AG04450 (cell line): ENCODE results near the gene PRDX6. TPM values are rescaled to one million over a fixed set of nuclear protein-coding genes. Genes with fewer than 3 reads are reported as not detected.

Source experiments
- CTCF ChIA-PET: fragments of 300-600, 350-600 bp; formaldehyde crosslinking; extraction: SDS; loops from one replicate; lab custom pipeline; 2022; ENCODE audit warnings: antibody characterized with exemption, inconsistent platforms; lab: Charles Lee
- POLR2A ChIA-PET: fragments of 350-600 bp; formaldehyde crosslinking; extraction: SDS; loops from one replicate; lab custom pipeline; 2021; ENCODE audit warnings: antibody characterized with exemption, inconsistent platforms; lab: Yijun Ruan, JAX
- DNase-seq: peaks from one replicate; pipeline ENCODE4 v3.0.0-alpha.2; 2011; ENCODE audit warnings: low read depth, low spot score
- H3K27ac ChIP-seq: one replicate; pipeline ENCODE4 v1.5.1; 2012; ENCODE audit warnings: low read depth, low read length, control low read depth
- H3K27me3 ChIP-seq: one replicate; pipeline ENCODE4 v1.6.0; 2012; ENCODE audit warnings: low read length; ENCODE audit not compliant: control insufficient read depth, insufficient read depth
- H3K4me3 ChIP-seq: 2 replicates; pipeline ENCODE4 v1.5.1; 2011; ENCODE audit warnings: mild to moderate bottlenecking, low read depth, low read length, control low read depth
- H3K9me3 ChIP-seq: 2 replicates; pipeline ENCODE4 v1.5.1; 2012; ENCODE audit warnings: low read length; ENCODE audit not compliant: control insufficient read depth, insufficient read depth
- CTCF ChIP-seq: IDR thresholded peaks from 2 replicates; pipeline ENCODE4 v1.5.1; 2011; ENCODE audit warnings: low read depth, low read length, control low read depth, inconsistent platforms
- polyA plus RNA-seq: library from polyadenylated mRNA; depleted of rRNA; stranded (reverse); fragments of >200 nt; gene quantifications from 2 replicates; pipeline ENCODE4 v1.2.3, GENCODE V29; 2011

The PRDX6 gene
- polyA plus RNA-seq, 1 experiment, result 545 TPM

DNA sequence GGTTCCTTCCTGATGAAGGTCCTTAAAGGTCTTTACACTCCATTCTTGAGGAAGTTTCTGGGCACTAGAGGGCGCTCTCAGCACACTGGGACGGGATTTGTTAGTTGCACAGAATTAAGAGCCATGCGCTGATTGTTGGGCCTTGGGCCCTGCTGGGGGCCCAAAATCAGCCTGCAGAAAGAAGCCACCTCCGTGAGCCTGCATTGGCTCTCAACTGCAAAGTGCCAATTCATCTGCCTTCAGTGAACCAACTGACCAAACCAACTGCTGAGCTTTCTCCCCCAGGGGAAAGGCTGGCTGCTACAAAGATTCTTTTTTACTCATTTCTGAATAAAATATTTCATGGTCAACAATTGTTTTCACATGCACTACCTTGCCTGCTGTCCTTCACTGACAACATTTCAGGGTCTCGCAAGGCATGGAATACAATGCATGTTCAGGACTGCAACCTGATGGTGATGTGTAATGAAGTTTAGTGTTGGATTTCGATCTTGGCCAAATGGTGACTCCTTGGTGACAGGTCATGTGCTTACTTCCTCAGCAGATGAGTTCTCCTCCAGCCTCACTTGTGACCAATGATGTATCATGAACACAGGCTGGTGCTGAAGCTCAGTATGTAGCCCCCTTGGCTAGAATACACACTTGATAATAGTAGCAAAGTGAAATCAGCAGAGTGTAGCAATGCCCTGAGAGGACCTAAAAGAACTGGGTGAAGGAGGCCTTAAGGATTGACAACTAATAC is 45.7 kb upstream of the PRDX6 start:
- DNase-seq, result peak; percentile 76
- ChIA-PET CTCF (interaction anchor here (0.7 to 4.0 kb wide), 27 partner anchors 8 to 787 kb away, joined by 3 to 34 read pairs (median 4); partner anchors contain the start of genes CENPL, DARS2 and PRDX6), POLR2A (no interaction called here)
- Histone ChIP-seq H3K27me3 (no peaks in the 10 kb centered on the region), H3K9me3 (no peaks in the 10 kb centered on the region), H3K4me3 (no peak overlapping the region), H3K27ac (no peak overlapping the region)
- peak; percentile 97 for TF ChIP-seq CTCF

- no peak for TF ChIP-seq CTCF
- Histone ChIP-seq H3K9me3 (no peaks in the 10 kb centered on the region), H3K27me3 (no peaks in the 10 kb centered on the region), H3K4me3 (no peak overlapping the region), H3K27ac (no peak overlapping the region)
- DNase-seq, result no peak
- POLR2A ChIA-PET, result no interaction called here
- CTCF ChIA-PET, result interaction anchor here (3.1 to 3.4 kb wide), 2 partner anchors 41 to 393 kb away, joined by 19 to 33 read pairs; partner anchors contain the start of genes CENPL and DARS2
These were observed 44.8 kb upstream of the PRDX6 start for GRCh38 chr1:173432331-173432730.

DNA sequence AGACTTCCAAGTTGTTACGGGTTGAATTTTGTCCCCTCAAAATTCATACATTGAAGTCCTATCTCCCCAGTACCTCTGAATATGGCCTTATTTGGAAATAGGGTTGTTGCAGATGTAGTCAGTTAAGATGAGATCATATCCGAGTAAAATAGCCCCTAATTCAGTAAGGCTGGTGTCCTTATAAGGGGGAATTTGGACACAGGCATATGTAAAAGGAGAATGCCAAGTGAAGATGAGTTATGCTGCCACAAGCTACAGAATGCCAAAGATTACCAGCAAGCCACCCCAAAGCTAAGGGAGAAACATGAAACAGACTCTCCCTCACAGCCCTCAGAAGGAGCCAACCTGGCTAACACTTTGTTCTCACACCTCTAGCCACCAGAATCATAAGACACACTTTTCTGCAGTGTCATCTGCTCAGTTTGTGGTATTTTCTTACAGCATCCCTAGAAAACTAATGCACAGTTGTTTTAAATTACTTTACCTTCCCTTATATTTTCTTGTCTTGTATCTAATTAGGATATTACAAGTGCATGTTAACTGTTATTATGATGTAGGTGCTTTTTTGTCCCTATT is 43.3 kb upstream of the PRDX6 start:
- Histone ChIP-seq H3K27ac (no peak overlapping the region), H3K27me3 (no peaks in the 10 kb centered on the region), H3K4me3 (no peak overlapping the region), H3K9me3 (no peaks in the 10 kb centered on the region)
- DNase-seq, result no peak
- POLR2A ChIA-PET, result no interaction called here
- TF ChIP-seq CTCF, result no peak
- CTCF ChIA-PET, result no interaction called here

DNA sequence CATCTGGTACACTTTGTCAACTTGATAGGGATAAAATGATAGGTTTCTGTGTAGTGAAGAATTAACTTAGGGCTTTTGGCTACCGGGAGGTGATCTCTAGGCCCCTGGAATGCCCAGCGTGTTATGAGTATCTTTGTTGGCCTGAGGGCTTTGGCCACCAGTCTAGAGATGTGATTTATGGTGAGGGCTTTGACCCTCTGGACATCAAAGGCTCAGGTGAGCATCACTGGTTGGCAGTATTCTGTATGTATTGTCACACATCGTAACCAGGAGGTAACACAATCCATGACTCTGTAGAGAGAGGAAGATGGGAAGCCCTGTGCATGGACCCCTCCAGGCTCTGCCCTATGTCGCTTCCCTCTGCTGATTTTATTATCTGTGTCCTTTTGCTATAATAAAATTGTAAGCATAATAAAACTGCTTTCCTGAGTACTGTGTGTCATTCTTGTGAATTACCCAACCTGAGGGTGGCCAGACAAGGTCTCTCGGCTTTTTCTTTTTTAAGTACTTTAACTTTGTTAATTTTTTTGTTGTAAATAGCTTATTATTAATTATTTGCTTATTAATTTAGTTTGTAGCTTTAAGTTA is 40.2 kb upstream of the PRDX6 start:
- POLR2A ChIA-PET, result no interaction called here
- Histone ChIP-seq H3K9me3 (no peaks in the 10 kb centered on the region), H3K27me3 (no peaks in the 10 kb centered on the region), H3K4me3 (no peak overlapping the region), H3K27ac (no peak overlapping the region)
- TF ChIP-seq CTCF, result no peak
- no peak for DNase-seq
- CTCF ChIA-PET, result no interaction called here

GRCh38 chr1:173438675-173439074 is 38.5 kb upstream of the PRDX6 start:
- TF ChIP-seq CTCF, result no peak
- POLR2A ChIA-PET, result interaction anchor here (1.1 kb wide), 1 partner anchor 16 kb away, joined by 3 read pairs; no protein-coding TSS in a partner anchor
- no peaks in the 10 kb centered on the region for H3K27me3 ChIP-seq

More at GRCh38 chr1:173438675-173439074, 38.5 kb upstream of the PRDX6 start:
- H3K9me3 ChIP-seq, result no peaks in the 10 kb centered on the region
- no peak for DNase-seq
- no peak overlapping the region for H3K4me3 ChIP-seq
- H3K27ac ChIP-seq, result no peak overlapping the region
- CTCF ChIA-PET, result interaction anchor here (0.9 to 3.2 kb wide), 2 partner anchors 8 to 694 kb away, joined by 4 to 28 read pairs; no protein-coding TSS in a partner anchor
